Panc1 (cell line): ENCODE results near the gene PPP2R2B. TPM values are rescaled to one million over a fixed set of nuclear protein-coding genes. Genes with fewer than 3 reads are reported as not detected.

ENCODE experiments used
- ATAC-seq: fragments of 200-7000 bp; cut with Tn5 transposase; 2 replicates; pipeline ENCODE4 v1.9.1; 2020; ENCODE audit warnings: mild to moderate bottlenecking, moderate library complexity
- BruUV-seq: library from RNA; stranded (reverse); fragments of 400-500 nt; replicated peaks from 2 replicates; lab custom pipeline; 2021; lab: Mats Ljungman, UMichigan
- CTCF ChIA-PET: fragments of 300-600 bp; sonication (Branson Sonifier 250); formaldehyde crosslinking; loops from one replicate; lab custom pipeline; 2022; ENCODE audit warnings: antibody characterized with exemption; lab: Charles Lee
- POLR2A ChIA-PET: fragments of 300-600 bp; sonication (Branson Sonifier 250); formaldehyde crosslinking; loops from one replicate; lab custom pipeline; 2022; ENCODE audit warnings: antibody characterized with exemption; lab: Charles Lee
- DNase-seq: peaks from one replicate; pipeline ENCODE4 v3.0.0-alpha.2; 2010; ENCODE audit warnings: low read depth, low spot score
- H3K27ac ChIP-seq: 2 replicates; pipeline ENCODE4 v1.5.1; 2011; ENCODE audit warnings: mild to moderate bottlenecking, low read length, inconsistent platforms
- H3K27me3 ChIP-seq: fragments of 200-500 bp; sonication (Bioruptor generic); 2 replicates; pipeline ENCODE4 v1.6.0; 2014; ENCODE audit warnings: low read length, inconsistent platforms; ENCODE audit not compliant: control insufficient read depth, insufficient read depth
- H3K36me3 ChIP-seq: fragments of 200-500 bp; sonication (Bioruptor generic); 2 replicates; pipeline ENCODE4 v1.5.1; 2014; ENCODE audit warnings: inconsistent platforms, mild to moderate bottlenecking, low read length, moderate library complexity; ENCODE audit not compliant: control insufficient read depth, insufficient read depth
- H3K4me1 ChIP-seq: 2 replicates; pipeline ENCODE4 v1.5.1; 2011; ENCODE audit warnings: inconsistent platforms, mild to moderate bottlenecking, low read length, moderate library complexity; ENCODE audit not compliant: control insufficient read depth, insufficient read depth
- H3K4me3 ChIP-seq, 2 experiments: 2 replicates each; pipeline ENCODE4 v1.5.1; 2011 to 2012; ENCODE audit warnings: low read depth in 2 of 2, low read length in 2 of 2, mild to moderate bottlenecking in 2 of 2, inconsistent platforms in 1 of 2, moderate library complexity in 1 of 2
- H3K9me3 ChIP-seq: fragments of 200-500 bp; sonication (Bioruptor generic); 2 replicates; pipeline ENCODE4 v1.5.1; 2014; ENCODE audit warnings: low read depth, mild to moderate bottlenecking, inconsistent platforms, low read length, moderate library complexity; ENCODE audit not compliant: control insufficient read depth, insufficient read depth
- CTCF ChIP-seq: fragments of 450-650 bp; IDR thresholded peaks from 2 replicates; pipeline ENCODE4 v1.5.1; 2017; ENCODE audit warnings: mild to moderate bottlenecking
- POLR2AphosphoS5 ChIP-seq: IDR thresholded peaks from 2 replicates; pipeline ENCODE4 v1.6.1; 2012; ENCODE audit warnings: mild to moderate bottlenecking, low read depth, low read length, moderate library complexity
- REST ChIP-seq, 2 experiments: IDR thresholded peaks; 2 replicates each; pipeline ENCODE4 v1.6.1; 2011 to 2012; ENCODE audit warnings: low read depth in 2 of 2, control low read depth in 1 of 2, low read length in 1 of 2, mild to moderate bottlenecking in 1 of 2, moderate library complexity in 1 of 2; ENCODE audit not compliant: insufficient read depth in 1 of 2
- SIN3A ChIP-seq: IDR thresholded peaks from 2 replicates; pipeline ENCODE4 v1.6.1; 2012; ENCODE audit warnings: low read depth, mild to moderate bottlenecking, low read length, moderate library complexity, borderline replicate concordance; ENCODE audit not compliant: insufficient read depth
- TCF7L2 ChIP-seq: IDR thresholded peaks from 2 replicates; pipeline ENCODE4 v1.6.1; 2011; ENCODE audit warnings: mild to moderate bottlenecking, low read depth, low read length, inconsistent platforms
- in situ Hi-C: cut with HindIII; loops from 2 replicates; pipeline ENCODE4 v1.10.0; 2016; ENCODE audit warnings: low sequenced_read_pairs, low pct_unique_long_range_greater_than_20kb
- intact Hi-C: fragments of 100-400 bp; cut with micrococcal nuclease; formaldehyde crosslinking; loops from one replicate; pipeline ENCODE4 v1.10.0; 2022; ENCODE audit not compliant: unreplicated experiment
- total RNA-seq: library from RNA; stranded (reverse); gene quantifications from one replicate; pipeline ENCODE4 v1.2.1, GENCODE V29; 2021; ENCODE audit not compliant: unreplicated experiment

Gene PPP2R2B
- total RNA-seq, 1 experiment from 2014 or later: 8.8 TPM

GRCh38 chr5:146564007-146564762 is 314.4 kb downstream of the PPP2R2B start:
- BruUV-seq: no TSS peak
- POLR2A ChIA-PET: no interaction called here
- in situ Hi-C loops (no loop called here), intact Hi-C loops (no loop called here)
- DNase-seq: no peak
- ATAC-seq: peak; percentile 41; the same call in 1 of the 2 replicates
- Histone ChIP-seq H3K27me3 (no peaks in the 10 kb centered on the region), H3K27ac (no peak overlapping the region), H3K36me3 (no peaks in the 10 kb centered on the region), H3K4me3 (no peak overlapping the region), H3K4me1 (no peaks in the 10 kb centered on the region), H3K9me3 (no peaks in the 10 kb centered on the region)
- TF ChIP-seq SIN3A: no peak
- no peak for TF ChIP-seq POLR2AphosphoS5
- no peak for TF ChIP-seq TCF7L2
- no peak for TF ChIP-seq REST (IDR thresholded peaks at IDR 0.05; ENCODE audit: insufficient read depth in 1 of 2, low read depth in 2 of 2, low read length in 1 of 2)
- TF ChIP-seq CTCF: no peak
- CTCF ChIA-PET: no interaction called here

GRCh38 chr5:146562461-146562860 is 316.1 kb downstream of the PPP2R2B start:
- in situ Hi-C loops (no loop called here), intact Hi-C loops (no loop called here)
- Histone ChIP-seq H3K36me3 (no peaks in the 10 kb centered on the region), H3K27me3 (no peaks in the 10 kb centered on the region), H3K4me1 (no peaks in the 10 kb centered on the region), H3K27ac (no peak overlapping the region), H3K9me3 (no peaks in the 10 kb centered on the region), H3K4me3 (no peak overlapping the region)
- TF ChIP-seq REST (IDR thresholded peaks at IDR 0.05; ENCODE audit: insufficient read depth in 1 of 2, low read depth in 2 of 2, low read length in 1 of 2) (no peak), TCF7L2 (no peak)
- no peak for DNase-seq
- BruUV-seq: no TSS peak
- ATAC-seq: no peak
- ChIA-PET CTCF (interaction anchor here (0.7 kb wide), 1 partner anchor 29 kb away, joined by 4 read pairs; no protein-coding TSS in a partner anchor), POLR2A (no interaction called here)
